GM10248 (cell line): ENCODE data around the gene CNGA4.

Experiments used
- CTCF ChIA-PET: fragments of 300-600 bp; sonication (Branson Sonifier 250); formaldehyde crosslinking; extraction: SDS; loops from one replicate; lab custom pipeline; 2021; ENCODE audit warnings: antibody characterized with exemption; lab: Yijun Ruan, JAX
- POLR2A ChIA-PET: fragments of 350-650 bp; sonication (Branson Sonifier 250); formaldehyde crosslinking; extraction: SDS; loops from one replicate; lab custom pipeline; 2020; ENCODE audit warnings: antibody characterized with exemption; lab: Yijun Ruan, JAX
- DNase-seq: peaks from one replicate; pipeline ENCODE4 v3.0.0; 2012; ENCODE audit errors: extremely low spot score
- CTCF ChIP-seq: IDR thresholded peaks from 2 replicates; pipeline ENCODE4 v1.5.1; 2012; ENCODE audit warnings: mild to moderate bottlenecking, low read depth; ENCODE audit errors: extremely low read depth, missing control alignments, control extremely low read depth

Gene CNGA4

GRCh38 chr11:6199174-6199810, 39.6 kb upstream of the CNGA4 start, which contains the start of gene OR52W1:
Gene OR52W1, plus strand, starts transcription at chr11:6199224. Its CDS starts 0 bp downstream, at chr11:6199224.
- CTCF ChIA-PET: no interaction called here
- POLR2A ChIA-PET: no interaction called here

GRCh38 chr11:6200975-6201374, 37.9 kb upstream of the CNGA4 start:
- ChIA-PET POLR2A (no interaction called here), CTCF (interaction anchor here (0.7 to 1.2 kb wide), 2 partner anchors 9 to 11 kb away, joined by 3 read pairs; no protein-coding TSS in a partner anchor)
- TF ChIP-seq CTCF: no peak
- no peak for DNase-seq

More at GRCh38 chr11:6199174-6199810, 39.6 kb upstream of the CNGA4 start, which contains the start of gene OR52W1:
- no peak for DNase-seq
- TF ChIP-seq CTCF: no peak

GRCh38 chr11:6201481-6201880, 37.4 kb upstream of the CNGA4 start:
- POLR2A ChIA-PET: no interaction called here
- DNase-seq: no peak
- CTCF ChIA-PET: interaction anchor here (0.7 to 1.2 kb wide), 2 partner anchors 9 to 11 kb away, joined by 3 read pairs; no protein-coding TSS in a partner anchor
- no peak for TF ChIP-seq CTCF

GRCh38 chr11:6202041-6202440, 36.8 kb upstream of the CNGA4 start:
- no peak for DNase-seq
- POLR2A ChIA-PET: no interaction called here
- CTCF ChIA-PET: no interaction called here
- TF ChIP-seq CTCF: no peak

GRCh38 chr11:6203327-6203726, 35.6 kb upstream of the CNGA4 start:
- no peak for TF ChIP-seq CTCF
- CTCF ChIA-PET: interaction anchor here (2.4 kb wide), 1 partner anchor 13 kb away, joined by 8 read pairs; no protein-coding TSS in a partner anchor
- POLR2A ChIA-PET: no interaction called here
- DNase-seq: no peak

GRCh38 chr11:6204706-6205105, 34.2 kb upstream of the CNGA4 start:
- DNase-seq: no peak
- CTCF ChIA-PET: interaction anchor here (0.9 to 2.4 kb wide), 2 partner anchors 11 to 148 kb away, joined by 5 to 8 read pairs; no protein-coding TSS in a partner anchor
- POLR2A ChIA-PET: no interaction called here
- TF ChIP-seq CTCF: no peak
